ENCODE results near the gene MYH10.

The MYH10 gene

DNA sequence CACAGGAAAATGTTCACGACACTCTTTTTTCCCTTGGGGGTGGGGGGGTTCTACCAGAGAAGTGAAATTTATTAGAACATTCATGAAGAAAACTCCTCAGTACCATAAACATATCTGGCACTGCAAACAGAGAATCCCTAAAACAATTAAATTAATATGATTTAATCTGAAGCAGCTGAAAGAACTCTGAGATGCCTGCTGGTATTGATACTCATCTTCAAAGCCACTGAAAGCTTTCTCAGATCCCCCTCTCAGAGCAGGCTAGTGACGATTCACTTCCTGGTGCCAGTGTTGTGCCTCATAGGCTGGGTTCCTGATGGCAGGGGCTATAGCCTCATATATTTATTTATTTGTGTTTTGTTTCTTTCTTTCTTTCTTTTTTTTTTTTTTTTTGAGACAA lies 52.7 kb downstream of the MYH10 start:
- Histone ChIP-seq H3K36me3 (replicated peaks; ENCODE audit: insufficient read depth, low read length) (no peaks in the 10 kb centered on the region), H3F3A (ENCODE audit: insufficient read depth, low read length) (no peaks in the 10 kb centered on the region), H3K4me2 (ENCODE audit: low read depth, low read length) (no peak overlapping the region), H3K9me2 (replicated peaks; ENCODE audit: insufficient read depth, low read length) (no peaks in the 10 kb centered on the region), H2AFZ (ENCODE audit: low read length) (no peak overlapping the region), H3K27ac (ENCODE audit: low read length) (no peak overlapping the region), H4K20me1 (ENCODE audit: insufficient read depth, low read length) (no peaks in the 10 kb centered on the region), H3K9ac (ENCODE audit: low read length) (no peak overlapping the region), H3K9me3 (replicated peaks; ENCODE audit: insufficient read depth, low read length) (no peaks in the 10 kb centered on the region), H3K79me2 (ENCODE audit: low read length) (no peaks in the 10 kb centered on the region), H3K27me3 (replicated peaks; ENCODE audit: insufficient read depth, low read length) (no peaks in the 10 kb centered on the region), H3K4me1 (ENCODE audit: low read length) (no peaks in the 10 kb centered on the region), H3K4me3 (ENCODE audit: low read length) (no peak overlapping the region)
- DNase-seq = no peak
- TF ChIP-seq, protein P1, sequence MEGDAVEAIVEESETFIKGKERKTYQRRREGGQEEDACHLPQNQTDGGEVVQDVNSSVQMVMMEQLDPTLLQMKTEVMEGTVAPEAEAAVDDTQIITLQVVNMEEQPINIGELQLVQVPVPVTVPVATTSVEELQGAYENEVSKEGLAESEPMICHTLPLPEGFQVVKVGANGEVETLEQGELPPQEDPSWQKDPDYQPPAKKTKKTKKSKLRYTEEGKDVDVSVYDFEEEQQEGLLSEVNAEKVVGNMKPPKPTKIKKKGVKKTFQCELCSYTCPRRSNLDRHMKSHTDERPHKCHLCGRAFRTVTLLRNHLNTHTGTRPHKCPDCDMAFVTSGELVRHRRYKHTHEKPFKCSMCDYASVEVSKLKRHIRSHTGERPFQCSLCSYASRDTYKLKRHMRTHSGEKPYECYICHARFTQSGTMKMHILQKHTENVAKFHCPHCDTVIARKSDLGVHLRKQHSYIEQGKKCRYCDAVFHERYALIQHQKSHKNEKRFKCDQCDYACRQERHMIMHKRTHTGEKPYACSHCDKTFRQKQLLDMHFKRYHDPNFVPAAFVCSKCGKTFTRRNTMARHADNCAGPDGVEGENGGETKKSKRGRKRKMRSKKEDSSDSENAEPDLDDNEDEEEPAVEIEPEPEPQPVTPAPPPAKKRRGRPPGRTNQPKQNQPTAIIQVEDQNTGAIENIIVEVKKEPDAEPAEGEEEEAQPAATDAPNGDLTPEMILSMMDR (IDR thresholded peaks at IDR 0.05; ENCODE audit: low read length) = no peak
- TF ChIP-seq EZH2 (optimal IDR thresholded peaks at IDR 0.05; ENCODE audit: low read depth, low read length) (no peak), EZH2phosphoT487 (IDR thresholded peaks at IDR 0.05; ENCODE audit: low read length) (no peak)

DNA sequence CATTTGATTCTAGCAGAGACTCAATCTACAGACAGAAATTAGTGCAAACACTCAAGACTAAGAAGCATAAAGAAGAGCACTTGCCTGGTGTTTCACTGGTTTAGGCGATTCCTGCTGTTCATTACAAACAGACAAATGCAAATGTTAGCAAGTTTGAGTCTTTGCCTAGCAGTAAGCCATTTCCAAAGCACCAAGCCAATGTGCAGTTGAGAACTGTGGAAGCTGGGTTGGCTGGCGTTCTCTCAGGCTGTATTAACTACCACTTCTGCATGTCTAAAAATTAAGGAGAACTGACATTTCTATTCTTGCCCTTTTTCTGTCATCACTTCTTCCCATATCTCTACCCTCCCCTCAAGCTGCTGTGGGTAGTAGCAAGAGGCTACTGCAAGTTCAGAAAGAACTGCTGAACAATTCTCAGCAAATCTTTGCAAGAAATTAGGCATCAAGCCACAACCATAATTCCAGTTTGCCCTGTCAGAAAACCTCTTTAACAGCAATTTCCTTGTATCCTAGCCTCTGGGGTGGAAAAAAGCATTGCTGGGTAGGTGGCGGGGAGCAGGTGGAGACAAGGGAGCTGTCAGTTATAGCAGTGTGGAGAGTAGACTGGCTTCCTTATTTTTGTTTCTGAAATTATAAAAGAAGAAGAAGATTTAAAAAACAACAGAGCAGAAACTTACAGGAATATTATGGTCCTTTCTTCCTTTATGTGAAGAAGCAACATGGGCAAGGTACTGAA lies 53.8 kb downstream of the MYH10 start:
- Histone ChIP-seq H3K27ac (ENCODE audit: low read length) (no peak overlapping the region), H3K9ac (ENCODE audit: low read length) (no peak overlapping the region), H3K27me3 (replicated peaks; ENCODE audit: insufficient read depth, low read length) (no peaks in the 10 kb centered on the region), H3K4me1 (ENCODE audit: low read length) (no peaks in the 10 kb centered on the region), H3K36me3 (replicated peaks; ENCODE audit: insufficient read depth, low read length) (no peaks in the 10 kb centered on the region), H3K79me2 (ENCODE audit: low read length) (no peaks in the 10 kb centered on the region), H3K4me3 (ENCODE audit: low read length) (no peak overlapping the region), H3F3A (ENCODE audit: insufficient read depth, low read length) (no peaks in the 10 kb centered on the region), H2AFZ (ENCODE audit: low read length) (no peak overlapping the region), H3K9me3 (replicated peaks; ENCODE audit: insufficient read depth, low read length) (no peaks in the 10 kb centered on the region), H3K4me2 (ENCODE audit: low read depth, low read length) (no peak overlapping the region), H3K9me2 (replicated peaks; ENCODE audit: insufficient read depth, low read length) (no peaks in the 10 kb centered on the region), H4K20me1 (ENCODE audit: insufficient read depth, low read length) (no peaks in the 10 kb centered on the region)
- TF ChIP-seq, protein P1 (IDR thresholded peaks at IDR 0.05; ENCODE audit: low read length) = no peak
- TF ChIP-seq EZH2phosphoT487 (IDR thresholded peaks at IDR 0.05; ENCODE audit: low read length) (no peak), EZH2 (optimal IDR thresholded peaks at IDR 0.05; ENCODE audit: low read depth, low read length) (no peak)
- DNase-seq = no peak

DNA sequence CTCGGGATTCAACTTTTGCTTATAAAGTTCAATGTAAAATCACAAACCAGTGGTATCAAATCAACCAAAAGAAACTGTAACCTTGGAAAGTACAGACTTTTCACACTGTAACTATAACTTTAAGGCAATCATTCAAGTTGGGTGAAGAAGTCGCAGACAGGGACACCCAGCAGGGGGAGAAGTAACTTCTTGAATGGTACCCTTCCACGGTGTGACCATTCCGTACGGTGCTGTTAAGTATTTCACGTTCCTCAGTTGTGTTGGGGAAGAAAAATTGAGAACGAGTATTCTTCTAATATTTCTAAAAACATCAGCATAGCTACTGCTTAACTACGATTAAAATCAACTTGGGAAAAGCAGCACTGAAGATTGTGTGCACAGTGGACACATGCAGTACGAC lies 55.8 kb downstream of the MYH10 start:
- Histone ChIP-seq H4K20me1 (ENCODE audit: insufficient read depth, low read length) (no peaks in the 10 kb centered on the region), H3K9ac (ENCODE audit: low read length) (no peak overlapping the region), H3F3A (ENCODE audit: insufficient read depth, low read length) (no peaks in the 10 kb centered on the region), H3K27ac (ENCODE audit: low read length) (no peak overlapping the region), H3K4me3 (ENCODE audit: low read length) (no peak overlapping the region), H3K36me3 (replicated peaks; ENCODE audit: insufficient read depth, low read length) (no peaks in the 10 kb centered on the region), H3K27me3 (replicated peaks; ENCODE audit: insufficient read depth, low read length) (no peaks in the 10 kb centered on the region), H3K9me2 (replicated peaks; ENCODE audit: insufficient read depth, low read length) (no peaks in the 10 kb centered on the region), H2AFZ (ENCODE audit: low read length) (no peak overlapping the region), H3K9me3 (replicated peaks; ENCODE audit: insufficient read depth, low read length) (no peaks in the 10 kb centered on the region), H3K79me2 (ENCODE audit: low read length) (no peaks in the 10 kb centered on the region), H3K4me2 (ENCODE audit: low read depth, low read length) (no peak overlapping the region), H3K4me1 (ENCODE audit: low read length) (no peaks in the 10 kb centered on the region)
- TF ChIP-seq EZH2phosphoT487 (IDR thresholded peaks at IDR 0.05; ENCODE audit: low read length) (no peak), EZH2 (optimal IDR thresholded peaks at IDR 0.05; ENCODE audit: low read depth, low read length) (no peak)
- TF ChIP-seq, protein P1 (IDR thresholded peaks at IDR 0.05; ENCODE audit: low read length) = no peak
- DNase-seq = no peak

All from MM.1S (cell line).